GM12873 (cell line): ENCODE results near the gene IL21R.

Experiments
- TF ChIP-seq, protein P1 (sequence below): IDR thresholded peaks from 2 replicates; pipeline ENCODE4 v1.5.1; 2012; ENCODE audit warnings: low read depth, mild to moderate bottlenecking, moderate library complexity, low read length, control low read depth; ENCODE audit not compliant: insufficient read depth; ENCODE audit errors: missing control alignments

IL21R gene

DNA sequence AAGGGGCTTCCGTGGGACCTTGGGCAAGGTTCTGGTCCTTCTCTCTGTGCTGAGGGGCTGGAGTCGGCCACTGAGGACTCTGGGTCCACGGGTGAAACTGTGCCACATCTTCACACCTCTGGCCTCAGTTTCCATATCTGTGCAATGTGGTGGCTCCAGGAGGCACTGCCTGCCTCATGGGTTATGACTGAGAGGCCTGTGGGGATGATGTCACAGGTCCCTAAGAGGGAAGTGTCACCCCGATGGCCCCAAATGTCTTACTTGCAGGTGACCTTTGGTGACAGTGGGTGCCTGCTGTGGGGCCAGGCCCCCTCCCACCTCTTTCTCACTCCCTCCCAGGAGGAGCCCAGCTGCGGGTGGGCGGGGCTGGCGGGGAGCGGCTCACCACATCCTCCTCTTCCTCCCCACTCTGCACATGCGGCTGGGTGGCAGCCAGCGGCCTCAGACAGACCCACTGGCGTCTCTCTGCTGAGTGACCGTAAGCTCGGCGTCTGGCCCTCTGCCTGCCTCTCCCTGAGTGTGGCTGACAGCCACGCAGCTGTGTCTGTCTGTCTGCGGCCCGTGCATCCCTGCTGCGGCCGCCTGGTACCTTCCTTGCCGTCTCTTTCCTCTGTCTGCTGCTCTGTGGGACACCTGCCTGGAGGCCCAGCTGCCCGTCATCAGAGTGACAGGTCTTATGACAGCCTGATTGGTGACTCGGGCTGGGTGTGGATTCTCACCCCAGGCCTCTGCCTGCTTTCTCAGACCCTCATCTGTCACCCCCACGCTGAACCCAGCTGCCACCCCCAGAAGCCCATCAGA, at the start of gene IL21R:
Gene IL21R, plus strand, starts transcription at position 407 of the 801 bp plus-strand sequence. CDS start 27,898 bp downstream, outside the sequence.
- TF ChIP-seq, protein P1, sequence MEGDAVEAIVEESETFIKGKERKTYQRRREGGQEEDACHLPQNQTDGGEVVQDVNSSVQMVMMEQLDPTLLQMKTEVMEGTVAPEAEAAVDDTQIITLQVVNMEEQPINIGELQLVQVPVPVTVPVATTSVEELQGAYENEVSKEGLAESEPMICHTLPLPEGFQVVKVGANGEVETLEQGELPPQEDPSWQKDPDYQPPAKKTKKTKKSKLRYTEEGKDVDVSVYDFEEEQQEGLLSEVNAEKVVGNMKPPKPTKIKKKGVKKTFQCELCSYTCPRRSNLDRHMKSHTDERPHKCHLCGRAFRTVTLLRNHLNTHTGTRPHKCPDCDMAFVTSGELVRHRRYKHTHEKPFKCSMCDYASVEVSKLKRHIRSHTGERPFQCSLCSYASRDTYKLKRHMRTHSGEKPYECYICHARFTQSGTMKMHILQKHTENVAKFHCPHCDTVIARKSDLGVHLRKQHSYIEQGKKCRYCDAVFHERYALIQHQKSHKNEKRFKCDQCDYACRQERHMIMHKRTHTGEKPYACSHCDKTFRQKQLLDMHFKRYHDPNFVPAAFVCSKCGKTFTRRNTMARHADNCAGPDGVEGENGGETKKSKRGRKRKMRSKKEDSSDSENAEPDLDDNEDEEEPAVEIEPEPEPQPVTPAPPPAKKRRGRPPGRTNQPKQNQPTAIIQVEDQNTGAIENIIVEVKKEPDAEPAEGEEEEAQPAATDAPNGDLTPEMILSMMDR = no peak

DNA sequence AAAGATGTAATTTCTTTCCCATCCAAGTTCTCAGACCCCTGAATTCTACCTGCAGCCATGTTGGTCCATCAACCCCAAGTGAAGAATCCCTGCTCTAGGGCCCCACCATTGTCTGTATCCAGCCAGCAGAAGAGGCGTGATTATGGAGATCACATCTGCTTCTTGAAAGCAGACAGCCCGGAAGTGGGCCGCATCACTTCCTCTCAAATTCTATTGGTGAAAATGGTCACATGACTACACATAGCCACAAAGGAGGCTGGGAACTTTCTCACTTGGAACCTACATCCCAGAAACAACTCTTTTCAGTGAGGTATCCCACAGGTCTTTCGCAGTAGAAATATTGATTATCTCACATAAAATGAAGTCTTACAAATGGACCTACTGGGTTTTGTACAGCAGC, 48.1 kb upstream of the IL21R start:
- TF ChIP-seq, protein P1 = no peak

DNA sequence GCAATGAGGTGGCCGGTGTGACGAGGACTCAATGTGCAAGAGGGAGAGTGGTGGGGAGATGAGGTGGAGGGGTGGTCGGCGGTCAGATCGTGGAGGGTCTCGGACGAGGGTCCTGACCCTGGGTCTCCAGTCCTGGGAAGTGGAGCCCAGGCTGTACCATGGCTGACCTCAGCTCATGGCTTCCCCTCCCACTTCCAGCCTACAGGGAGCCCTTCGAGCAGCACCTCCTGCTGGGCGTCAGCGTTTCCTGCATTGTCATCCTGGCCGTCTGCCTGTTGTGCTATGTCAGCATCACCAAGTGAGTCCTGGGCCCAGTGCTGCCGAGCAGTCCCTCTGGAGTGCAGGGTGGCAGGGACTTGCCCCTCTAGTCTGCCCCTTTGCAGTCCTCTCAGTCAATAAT, 46.4 kb upstream of the IL21R start:
- TF ChIP-seq, protein P1 = peak; percentile 58

DNA sequence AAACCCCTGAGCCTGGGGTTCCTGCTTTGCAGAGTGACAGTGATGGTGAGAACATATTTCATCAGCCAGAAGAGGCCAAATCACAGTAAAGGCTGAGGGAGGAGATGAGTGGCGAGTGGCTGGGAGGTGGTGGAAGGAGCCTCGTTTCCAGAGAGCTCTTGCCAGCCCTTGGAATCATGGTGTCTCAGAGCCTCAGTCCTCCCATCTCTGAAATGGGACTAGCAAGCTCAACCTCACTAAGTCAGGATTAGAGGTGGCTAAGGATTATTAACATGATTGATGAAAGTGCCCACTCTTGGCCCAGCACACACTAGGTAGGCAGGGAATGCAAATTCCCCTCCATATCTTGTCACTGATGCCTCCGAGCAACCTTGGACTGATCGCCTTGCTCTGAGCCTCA, 45.2 kb upstream of the IL21R start:
- TF ChIP-seq, protein P1 = no peak

DNA sequence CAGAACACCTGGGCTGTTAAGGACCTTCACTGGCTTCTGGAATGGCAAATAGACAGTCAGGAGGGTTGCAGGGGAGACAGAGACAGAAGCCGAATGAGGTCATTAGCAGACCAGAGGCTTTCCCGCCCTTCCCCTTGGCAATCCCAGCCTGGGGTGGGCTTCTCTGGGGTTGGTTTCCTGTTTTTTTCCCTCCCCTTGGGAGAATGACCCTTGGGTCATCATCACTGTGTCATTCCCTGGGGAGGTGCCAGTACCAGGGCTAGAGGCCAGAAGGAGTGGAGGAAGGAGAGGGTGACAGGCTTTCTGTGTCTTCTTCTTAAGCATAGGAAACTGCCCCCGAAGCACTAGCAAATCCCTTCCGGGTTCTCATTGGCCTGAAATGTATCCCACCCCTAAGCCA, 42.9 kb upstream of the IL21R start:
- TF ChIP-seq, protein P1 = no peak

DNA sequence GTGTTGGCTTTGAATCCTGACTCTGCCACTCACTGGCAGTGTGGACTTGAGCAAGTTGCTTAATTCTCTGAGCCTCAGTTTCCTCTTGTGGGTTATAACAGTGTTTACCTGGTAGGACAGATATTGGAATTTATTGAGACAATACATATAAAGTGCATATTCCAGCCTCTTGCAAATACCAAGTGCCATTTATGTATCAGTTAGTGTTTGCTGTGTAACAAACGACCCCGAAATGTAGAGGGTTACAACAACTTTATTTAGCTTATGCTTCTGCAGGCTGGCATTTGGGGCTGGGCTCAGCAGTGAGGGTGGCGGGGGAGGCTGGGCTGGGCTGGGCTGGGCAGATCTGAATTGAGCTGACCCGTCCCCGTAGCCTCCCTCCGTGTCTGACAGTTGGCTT, 42.4 kb upstream of the IL21R start:
- TF ChIP-seq, protein P1 = no peak

DNA sequence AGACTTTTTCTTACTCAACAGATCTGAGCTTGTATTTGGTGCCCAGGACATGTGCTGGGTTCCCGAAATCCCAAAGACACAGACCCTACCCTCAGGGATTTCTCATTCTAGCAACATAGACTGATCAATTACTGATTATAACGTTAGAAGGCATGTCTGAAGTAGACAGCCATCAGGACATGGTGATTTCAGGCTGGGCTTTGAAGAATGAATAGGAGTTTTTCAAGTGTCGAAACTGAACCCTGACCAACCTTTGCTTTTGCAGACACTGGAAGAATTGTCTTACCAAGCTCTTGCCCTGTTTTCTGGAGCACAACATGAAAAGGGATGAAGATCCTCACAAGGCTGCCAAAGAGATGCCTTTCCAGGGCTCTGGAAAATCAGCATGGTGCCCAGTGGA, 40.0 kb upstream of the IL21R start:
- TF ChIP-seq, protein P1 = no peak
